GM19463 (cell line): ENCODE results near the gene ROBO2.

Experiments used
- ATAC-seq: cut with Tn5 transposase; IDR thresholded peaks from one replicate; pipeline ENCODE4 v1.9.1; 2021; ENCODE audit warnings: mild to moderate bottlenecking, moderate library complexity; ENCODE audit not compliant: unreplicated experiment

Gene ROBO2

GRCh38 chr3:77039606-77040171 lies at the start of gene ROBO2:
TSS of gene ROBO2 (plus strand) at chr3:77040099. CDS start at chr3:77040786, 687 bp downstream.
- ATAC-seq: peak; percentile 48

DNA sequence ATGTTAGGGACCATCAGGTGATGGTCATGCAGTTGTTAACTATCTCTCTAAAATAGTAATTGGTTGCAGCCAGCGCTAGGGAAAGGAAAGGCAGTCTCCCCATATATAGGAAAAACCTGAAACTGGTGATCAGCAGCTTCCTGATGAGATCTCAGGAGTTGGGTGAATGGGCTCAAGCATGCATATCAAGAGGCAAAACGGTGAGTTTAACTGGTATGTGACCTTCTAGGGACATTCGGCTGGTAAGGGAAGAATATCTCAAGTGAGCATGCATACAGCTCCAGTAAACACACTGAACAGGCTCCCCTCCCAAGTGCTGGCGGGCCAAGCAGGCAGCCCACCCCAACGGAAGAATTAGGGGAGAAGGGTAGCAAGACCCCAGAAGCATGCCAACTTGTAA lies 49.3 kb upstream of the ROBO2 start:
- no peak for ATAC-seq

DNA sequence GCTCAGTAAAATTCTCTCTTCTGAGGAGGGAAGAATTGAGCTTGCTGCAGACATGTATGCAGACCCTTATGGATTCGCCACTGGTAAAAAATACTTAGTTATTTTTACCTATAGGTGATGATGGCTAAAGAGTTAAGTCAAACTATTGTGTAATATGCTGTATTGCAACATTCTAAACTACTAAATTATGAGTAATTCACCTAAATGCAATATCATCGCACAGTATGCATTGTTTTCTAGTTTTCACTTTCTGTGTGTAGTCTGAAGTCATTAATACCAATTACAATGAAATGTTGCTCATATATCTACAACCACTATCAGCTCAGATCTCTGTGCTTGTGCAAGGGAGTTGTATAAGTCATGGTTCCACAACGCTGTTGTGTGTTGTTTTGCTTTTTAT lies 48.7 kb upstream of the ROBO2 start:
- ATAC-seq: no peak

GRCh38 chr3:76997733-76998132 lies 42.2 kb upstream of the ROBO2 start:
- ATAC-seq: no peak

DNA sequence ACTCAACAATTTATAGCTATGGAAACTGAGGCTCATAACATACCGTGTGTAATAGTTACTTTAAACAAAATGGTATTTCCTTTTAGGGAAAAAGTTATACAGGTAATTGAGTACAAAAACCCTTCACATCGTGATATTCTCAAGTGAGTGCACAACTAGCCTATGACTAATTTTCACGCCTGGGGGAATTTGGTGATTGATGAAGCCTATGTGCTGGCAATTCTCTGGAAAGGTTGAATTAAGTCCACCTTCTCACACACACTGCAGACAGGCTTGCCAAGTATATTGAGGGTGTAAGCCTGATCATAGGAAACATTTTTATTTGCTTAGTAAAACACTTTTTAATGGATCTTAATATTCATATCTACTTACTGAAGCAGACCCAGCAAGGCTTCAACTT lies 41.3 kb upstream of the ROBO2 start:
- no peak for ATAC-seq

GRCh38 chr3:77001062-77001701 lies 38.7 kb upstream of the ROBO2 start:
- no peak for ATAC-seq

GRCh38 chr3:77014226-77014625 lies 25.7 kb upstream of the ROBO2 start:
- no peak for ATAC-seq

GRCh38 chr3:77025471-77025870 lies 14.4 kb upstream of the ROBO2 start:
- no peak for ATAC-seq

DNA sequence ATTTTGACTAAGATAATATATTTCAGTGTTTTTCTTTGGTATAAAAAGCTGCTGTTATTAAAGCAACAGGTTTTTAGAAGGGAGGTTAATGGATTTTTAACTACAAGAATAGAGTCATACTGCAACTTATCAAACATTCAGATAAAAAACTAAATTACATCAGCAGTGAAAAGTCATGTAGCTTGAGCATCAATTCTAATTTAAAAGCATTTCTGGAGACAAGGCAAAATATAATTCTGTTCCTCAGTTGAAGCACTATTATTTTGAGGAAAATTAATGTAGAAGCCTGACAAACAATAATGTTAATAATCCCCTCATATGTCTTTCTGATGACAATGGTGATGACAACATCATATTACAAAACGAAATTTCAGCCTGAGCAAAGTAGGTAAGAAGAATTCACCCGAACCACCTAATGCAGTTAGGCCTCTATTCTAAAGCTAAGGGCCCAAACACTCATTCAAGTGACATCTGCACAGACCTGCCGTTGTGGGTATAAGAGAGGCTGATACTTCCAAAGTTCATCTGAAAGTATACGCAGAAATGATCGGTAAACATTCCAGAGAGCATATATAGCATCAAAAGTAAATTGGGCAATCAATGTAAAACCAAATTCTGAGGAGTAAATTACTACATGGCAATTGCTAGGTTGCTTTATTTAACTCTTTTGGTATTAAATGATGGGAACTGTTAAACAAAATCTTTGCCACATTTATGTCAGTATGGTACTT lies 12.8 kb upstream of the ROBO2 start:
- no peak for ATAC-seq

DNA sequence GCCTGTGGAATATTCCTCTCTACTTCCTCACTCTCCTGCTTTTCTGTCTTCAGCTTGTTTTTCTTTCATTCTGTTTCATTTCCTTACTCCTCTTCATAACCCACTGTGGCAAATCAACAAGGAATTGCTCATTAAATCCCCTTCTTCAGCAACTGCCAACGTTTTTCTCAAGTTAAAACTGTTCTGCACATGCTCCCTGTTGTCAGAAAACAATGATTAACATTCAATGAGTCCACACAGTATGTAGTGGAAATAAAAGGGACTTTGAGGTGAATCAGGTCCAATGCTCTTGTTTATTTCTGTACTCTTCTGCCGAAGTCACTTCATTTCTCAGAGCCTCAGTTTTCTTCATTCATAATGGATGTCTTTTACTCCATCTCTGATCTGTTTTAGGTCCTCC lies 11.9 kb upstream of the ROBO2 start:
- no peak for ATAC-seq

DNA sequence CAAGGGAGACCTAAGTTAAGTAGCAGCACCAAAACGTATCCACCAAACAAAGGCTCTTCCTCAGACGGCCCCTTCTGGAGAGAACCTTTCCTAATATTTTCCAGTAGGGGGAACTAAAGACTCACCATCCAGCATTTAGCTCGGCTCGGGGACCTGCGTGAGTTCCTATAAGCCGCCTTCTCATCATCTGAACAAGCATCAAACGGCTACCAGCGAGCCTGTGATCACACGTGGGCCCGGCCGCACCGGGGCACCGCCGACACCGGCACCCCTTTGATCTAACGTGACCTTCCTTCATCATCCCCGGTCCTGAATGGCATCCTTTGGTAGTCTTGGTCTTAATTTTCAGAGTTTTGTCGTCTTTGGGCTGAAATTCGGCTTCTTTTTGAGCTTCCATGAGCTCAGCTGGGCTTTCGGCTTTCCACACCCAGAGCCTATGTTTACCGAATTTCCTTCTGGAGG lies 1.4 kb upstream of the ROBO2 start:
- peak; percentile 80 for ATAC-seq

- ATAC-seq: peak; percentile 6
Observed at GRCh38 chr3:77038930-77039605, 831 bp upstream of the ROBO2 start.

DNA sequence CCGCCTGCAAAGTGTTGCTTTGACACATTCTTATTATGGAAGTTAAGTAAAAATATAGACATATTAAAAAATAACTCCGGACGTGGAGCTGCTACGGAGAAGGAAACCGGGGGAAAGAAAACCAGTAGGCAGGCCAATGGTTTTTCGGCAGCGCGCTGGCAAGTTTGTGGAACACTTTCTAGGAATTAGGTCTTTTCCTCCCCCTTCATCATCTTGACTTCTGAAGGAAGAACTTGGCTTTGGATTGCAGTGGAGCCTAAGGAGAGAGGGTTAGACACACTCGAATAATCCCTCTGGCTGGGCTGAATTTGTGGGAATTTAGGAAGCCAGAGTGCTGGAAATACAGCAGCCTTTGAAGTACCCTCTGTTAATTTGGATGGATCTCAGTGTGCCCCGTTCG lies 317 bp downstream of the ROBO2 start:
- ATAC-seq: no peak

DNA sequence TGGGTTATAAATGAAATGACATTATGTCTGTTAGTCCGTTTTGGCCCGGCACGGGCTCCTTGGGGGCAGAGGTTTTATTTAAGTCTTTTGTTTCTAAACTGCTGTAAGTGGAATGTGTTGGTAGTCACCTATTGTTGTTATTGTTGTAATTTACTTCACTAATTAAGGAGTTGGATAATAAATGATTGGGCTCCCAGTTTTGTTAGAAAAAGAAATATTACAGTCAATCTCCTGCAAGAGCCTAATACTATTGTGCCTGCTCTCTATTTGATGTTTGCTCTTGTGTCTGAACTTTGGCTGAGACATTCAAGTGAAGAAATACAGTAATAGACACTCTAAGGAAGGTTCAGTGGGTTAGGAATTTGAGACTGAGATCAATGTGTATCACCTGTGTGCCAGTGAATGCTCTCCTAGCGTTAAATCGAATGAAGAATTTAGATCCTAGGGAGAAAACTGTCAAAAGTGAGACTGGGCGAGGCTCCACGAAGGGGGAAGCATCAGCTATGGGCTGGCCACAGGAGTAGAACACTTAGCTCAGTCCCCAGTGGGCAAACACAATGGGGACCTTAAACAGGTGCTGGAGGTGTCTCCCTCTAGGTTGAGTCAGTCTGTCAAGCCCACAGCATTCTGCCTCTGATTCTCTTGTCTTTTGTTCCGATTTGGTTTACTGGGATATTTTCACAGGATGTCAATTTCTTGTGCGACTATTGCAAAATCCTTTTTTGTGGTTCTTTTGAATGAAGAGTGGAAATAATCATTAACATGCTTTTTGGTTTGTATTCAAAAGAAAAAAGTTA lies 1.2 kb downstream of the ROBO2 start:
- no peak for ATAC-seq

GRCh38 chr3:77041811-77042210 lies 1.9 kb downstream of the ROBO2 start:
- ATAC-seq: no peak

DNA sequence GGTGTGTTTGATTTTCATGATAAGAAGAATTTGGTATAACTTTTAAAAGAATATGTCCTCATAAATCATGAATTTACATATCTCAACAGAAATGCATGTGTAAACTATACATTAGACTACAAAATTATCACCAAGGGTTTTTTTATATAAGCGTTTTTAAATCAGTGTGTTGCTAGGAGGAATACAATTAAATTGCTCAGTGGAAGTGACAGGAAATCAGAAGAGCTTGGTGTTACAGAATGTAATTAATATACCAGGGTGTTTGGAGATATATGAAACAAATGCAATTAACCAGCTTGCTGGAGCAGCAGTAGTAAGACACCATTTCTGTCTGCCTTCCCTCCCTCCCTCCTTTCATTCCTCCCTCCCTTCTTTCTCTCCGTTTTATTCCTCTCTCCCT lies 2.4 kb downstream of the ROBO2 start:
- no peak for ATAC-seq

DNA sequence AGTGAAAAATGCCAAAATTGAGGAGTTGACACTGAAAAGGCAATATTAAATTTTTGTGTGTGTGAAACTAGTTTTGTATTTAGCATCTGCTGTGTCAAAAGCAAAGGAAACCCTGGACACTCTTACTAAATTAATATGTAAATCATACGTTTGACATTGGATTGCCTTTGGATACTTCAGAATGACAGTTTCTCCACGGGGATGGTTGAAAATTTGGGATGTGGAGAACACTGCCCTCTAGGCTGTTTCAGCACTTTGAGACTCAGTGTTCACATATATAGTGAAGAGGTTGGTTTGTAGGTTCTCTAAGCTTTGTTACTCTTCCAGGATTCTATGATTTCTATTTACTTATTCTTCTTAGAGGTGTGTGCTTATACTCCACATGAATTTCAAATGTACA lies 3.0 kb downstream of the ROBO2 start:
- no peak for ATAC-seq

- no peak for ATAC-seq
Observed at GRCh38 chr3:77045686-77046085, 5.8 kb downstream of the ROBO2 start.

DNA sequence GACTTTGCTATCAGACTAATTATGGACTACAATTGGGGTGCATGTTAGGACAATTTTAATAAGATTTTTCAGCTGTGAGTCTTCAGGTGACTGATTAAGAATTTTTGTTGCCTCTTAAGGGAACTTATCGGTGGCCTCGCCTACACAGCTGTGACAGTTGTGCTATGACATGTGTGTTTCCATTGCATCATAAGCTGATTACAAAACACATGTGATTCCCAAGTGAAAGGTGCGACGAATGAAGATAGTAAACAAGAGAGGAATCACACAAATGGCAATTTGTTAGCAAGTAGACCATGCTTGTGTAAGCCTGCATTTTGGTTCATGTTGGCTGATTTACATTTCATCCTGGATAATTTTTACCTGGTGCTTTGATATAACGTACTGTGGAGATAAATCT lies 8.3 kb downstream of the ROBO2 start:
- no peak for ATAC-seq

GRCh38 chr3:77051591-77051990 lies 11.7 kb downstream of the ROBO2 start:
- ATAC-seq: no peak

- ATAC-seq: no peak
Observed at GRCh38 chr3:77052051-77052501, 12.2 kb downstream of the ROBO2 start.
